K562 (cell line): ENCODE data around the gene LIPE. TPM values are rescaled to one million over a fixed set of nuclear protein-coding genes. Genes with fewer than 3 reads are reported as not detected.
A peak's percentile ranks its signal among the peaks of the same experiment; 100 is the strongest.

Experiments used
- ARNT ChIP-seq, 2 experiments: fragments of 450-650 bp; IDR thresholded peaks; 2 replicates each; pipeline ENCODE4 v1.6.1; 2016; ENCODE audit warnings: mild to moderate bottlenecking in 1 of 2
- BRD4 ChIP-seq: fragments of 200-600 bp; sonication (generic); IDR thresholded peaks from 2 replicates; pipeline ENCODE4 v1.6.1; 2017; ENCODE audit warnings: inconsistent platforms
- CTBP1 ChIP-seq: fragments of 450-650 bp; IDR thresholded peaks from 2 replicates; pipeline ENCODE4 v1.6.1; 2016; ENCODE audit warnings: borderline replicate concordance
- CXXC5 ChIP-seq: fragments of 250-450 bp; sonication (Bioruptor Pico); IDR thresholded peaks from 2 replicates; pipeline ENCODE4 v1.8.0; 2022; ENCODE audit warnings: inconsistent platforms, mild to moderate bottlenecking, moderate library complexity
- ELF1 ChIP-seq: fragments of 200-800 bp; sonication (Bioruptor generic); IDR thresholded peaks from 2 replicates; pipeline ENCODE4 v1.6.1; 2016; ENCODE audit warnings: missing genetic modification characterization, missing compliant biosample characterization
- FOXP1 ChIP-seq: sonication (generic); formaldehyde crosslinking; IDR thresholded peaks from 2 replicates; pipeline ENCODE4 v1.8.0; 2022; ENCODE audit warnings: mild to moderate bottlenecking, missing genetic modification reagents
- GTF2A2 ChIP-seq: IDR thresholded peaks from 2 replicates; pipeline ENCODE4 v1.6.1; 2016; ENCODE audit warnings: mild to moderate bottlenecking, missing genetic modification characterization, missing compliant biosample characterization
- HIVEP1 ChIP-seq: fragments of 250-450 bp; sonication (Bioruptor Pico); IDR thresholded peaks from 2 replicates; pipeline ENCODE4 v1.4.0; 2020; ENCODE audit warnings: mild to moderate bottlenecking
- KDM1A ChIP-seq, 2 experiments: fragments of 450-650 bp; IDR thresholded peaks; 2 replicates each; pipeline ENCODE4 v1.6.1; 2016; ENCODE audit warnings: mild to moderate bottlenecking in 2 of 2
- LEF1 ChIP-seq: fragments of 450-650 bp; IDR thresholded peaks from 2 replicates; pipeline ENCODE4 v1.6.1; 2016; ENCODE audit warnings: mild to moderate bottlenecking
- MYC ChIP-seq, 2 experiments: fragments of 250-450 bp in 1 of 2; sonication (Bioruptor Pico) in 1 of 2; IDR thresholded peaks; 2 replicates each; pipeline versions ENCODE4 v1.5.1 to v1.6.1; 2012 to 2021; ENCODE audit warnings: low read depth in 2 of 2, borderline replicate concordance in 1 of 2, improper control_type of control experiment in 1 of 2, low read length in 1 of 2, mild to moderate bottlenecking in 1 of 2, moderate library complexity in 1 of 2
- NCOR1 ChIP-seq: fragments of 450-650 bp; IDR thresholded peaks from 2 replicates; pipeline ENCODE4 v1.6.1; 2016; ENCODE audit warnings: mild to moderate bottlenecking, moderate library complexity
- NFIC ChIP-seq: fragments of 450-650 bp; IDR thresholded peaks from 2 replicates; pipeline ENCODE4 v1.6.1; 2017; ENCODE audit warnings: mild to moderate bottlenecking, inconsistent platforms
- RAD21 ChIP-seq, 2 experiments: fragments of 250-450 bp in 1 of 2; fragments of 450-650 bp in 1 of 2; sonication (Bioruptor Pico) in 1 of 2; formaldehyde crosslinking in 1 of 2; IDR thresholded peaks in 1 of 2; conservative IDR thresholded peaks in 1 of 2; 2 replicates each; pipeline versions ENCODE4 v1.4.0 to v1.8.0; 2020 to 2022; ENCODE audit warnings: mild to moderate bottlenecking in 2 of 2, moderate library complexity in 1 of 2
- SP2 ChIP-seq: IDR thresholded peaks from 2 replicates; pipeline ENCODE4 v1.6.1; 2011; ENCODE audit warnings: mild to moderate bottlenecking, low read depth, low read length, moderate library complexity; ENCODE audit not compliant: poor library complexity, severe bottlenecking; ENCODE audit errors: extremely low read depth
- SREBF1 ChIP-seq: fragments of 150-350 bp; IDR thresholded peaks from 2 replicates; pipeline ENCODE4 v1.6.1; 2014; ENCODE audit warnings: antibody characterized with exemption, low read depth, low read length, borderline replicate concordance
- SRSF7 ChIP-seq: fragments of 200-400 bp; formaldehyde crosslinking; optimal IDR thresholded peaks from 2 replicates; pipeline ENCODE3; 2017; ENCODE audit warnings: mild to moderate bottlenecking, low read depth, low read length
- TFAM ChIP-seq: fragments of 250-450 bp; sonication (Bioruptor Pico); conservative IDR thresholded peaks from 2 replicates; pipeline ENCODE4 v1.5.0; 2021; ENCODE audit warnings: mild to moderate bottlenecking, moderate library complexity
- ZNF232 ChIP-seq: sonication (generic); formaldehyde crosslinking; IDR thresholded peaks from 2 replicates; pipeline ENCODE4 v1.8.0; 2022; ENCODE audit warnings: mild to moderate bottlenecking, missing genetic modification reagents
- ZNF324 ChIP-seq: fragments of 250-450 bp; sonication (Bioruptor Pico); IDR thresholded peaks from 2 replicates; pipeline ENCODE4 v1.4.0; 2020; ENCODE audit warnings: mild to moderate bottlenecking
- ZNF561 ChIP-seq: fragments of 450-650 bp; formaldehyde crosslinking; conservative IDR thresholded peaks from 2 replicates; pipeline ENCODE4 v1.4.0; 2020; ENCODE audit warnings: mild to moderate bottlenecking, moderate library complexity
- polyA plus RNA-seq, 8 experiments: library from polyadenylated mRNA; depleted of rRNA in 4 of 8; stranded (reverse) in 5 of 8; unstranded in 3 of 8; fragments of >200 nt; fragmentation: Nextera tagmentation in 2 of 8; fragmentation: Illumina TruSeq in 1 of 8; extraction: Ambion mirVana in 2 of 8; extraction: Trizol in 1 of 8; gene quantifications; 2 replicates each; pipeline versions ENCODE4 v1.2.1 to v1.2.3, GENCODE V29; 2011 to 2014; ENCODE audit warnings: inconsistent platforms in 1 of 8, missing spikeins in 1 of 8
- total RNA-seq, 7 experiments: library from RNA; depleted of rRNA in 6 of 7; stranded (reverse); fragments of >200 nt in 6 of 7; fragmentation: Illumina TruSeq in 2 of 7; extraction: Trizol in 2 of 7; gene quantifications; 2 replicates each; pipeline versions ENCODE4 v1.2.1 to v1.2.3, GENCODE V29; 2011 to 2021; ENCODE audit warnings: low replicate concordance in 1 of 7
- TF ChIP-seq, protein P1 (sequence below): sonication (generic); formaldehyde crosslinking; IDR thresholded peaks from 2 replicates; pipeline ENCODE4 v1.4.0; 2020; ENCODE audit warnings: mild to moderate bottlenecking, missing genetic modification reagents
- TF ChIP-seq, protein P2 (sequence below): sonication (generic); formaldehyde crosslinking; IDR thresholded peaks from 2 replicates; pipeline ENCODE4 v1.8.0; 2022; ENCODE audit warnings: missing genetic modification reagents, mild to moderate bottlenecking, borderline replicate concordance
- TF ChIP-seq, protein P3 (sequence below): fragments of 250-450 bp; sonication (Bioruptor Pico); IDR thresholded peaks from 2 replicates; pipeline ENCODE4 v1.8.0; 2021; ENCODE audit warnings: mild to moderate bottlenecking, moderate library complexity
- TF ChIP-seq, protein P4 (sequence below), 3 experiments: IDR thresholded peaks in 2 of 3; conservative IDR thresholded peaks in 1 of 3; 2 replicates each; pipeline ENCODE4 v1.5.1; 2011 to 2012; ENCODE audit warnings: low read length in 3 of 3, mild to moderate bottlenecking in 3 of 3, control low read depth in 2 of 3, improper control_type of control experiment in 1 of 3, inconsistent platforms in 1 of 3, low read depth in 1 of 3, mixed read lengths in 1 of 3, moderate library complexity in 1 of 3; ENCODE audit not compliant: insufficient read depth in 2 of 3

The LIPE gene
- total and polyA plus RNA-seq, 9 of the 15 experiments (the other 6 are each of a cell fraction or from before 2014, with no cell fraction given) = 0.22 TPM; not detected in 8

DNA sequence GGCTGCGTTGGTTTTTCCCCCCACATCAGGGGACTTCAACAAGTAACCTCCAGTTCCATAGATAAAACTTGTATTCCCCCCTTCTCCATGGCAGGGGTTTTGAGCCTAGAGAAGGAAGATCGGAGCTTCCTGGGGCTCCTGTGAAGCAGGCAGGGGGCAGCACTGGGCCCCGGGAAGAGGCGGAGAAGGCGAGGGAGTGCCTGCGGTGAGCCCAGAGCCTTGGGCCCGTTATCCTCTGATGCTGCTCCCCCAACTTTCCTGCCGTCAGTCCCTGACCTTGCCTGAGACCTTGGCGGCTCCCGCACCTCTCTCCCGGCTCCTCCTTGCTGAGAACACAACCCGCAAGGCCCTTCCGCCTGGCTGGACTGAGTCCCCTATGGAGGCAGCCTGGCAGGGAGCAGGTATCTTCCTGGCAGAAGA is 2.5 kb downstream of the LIPE start (continued):
- no peak for TF ChIP-seq ZNF561 (CRISPR knock-in tag)
- TF ChIP-seq FOXP1 = no peak
- TF ChIP-seq CTBP1 = no peak; the same call in 1 of the 2 replicates
- TF ChIP-seq HIVEP1 = no peak
- TF ChIP-seq, protein P1, sequence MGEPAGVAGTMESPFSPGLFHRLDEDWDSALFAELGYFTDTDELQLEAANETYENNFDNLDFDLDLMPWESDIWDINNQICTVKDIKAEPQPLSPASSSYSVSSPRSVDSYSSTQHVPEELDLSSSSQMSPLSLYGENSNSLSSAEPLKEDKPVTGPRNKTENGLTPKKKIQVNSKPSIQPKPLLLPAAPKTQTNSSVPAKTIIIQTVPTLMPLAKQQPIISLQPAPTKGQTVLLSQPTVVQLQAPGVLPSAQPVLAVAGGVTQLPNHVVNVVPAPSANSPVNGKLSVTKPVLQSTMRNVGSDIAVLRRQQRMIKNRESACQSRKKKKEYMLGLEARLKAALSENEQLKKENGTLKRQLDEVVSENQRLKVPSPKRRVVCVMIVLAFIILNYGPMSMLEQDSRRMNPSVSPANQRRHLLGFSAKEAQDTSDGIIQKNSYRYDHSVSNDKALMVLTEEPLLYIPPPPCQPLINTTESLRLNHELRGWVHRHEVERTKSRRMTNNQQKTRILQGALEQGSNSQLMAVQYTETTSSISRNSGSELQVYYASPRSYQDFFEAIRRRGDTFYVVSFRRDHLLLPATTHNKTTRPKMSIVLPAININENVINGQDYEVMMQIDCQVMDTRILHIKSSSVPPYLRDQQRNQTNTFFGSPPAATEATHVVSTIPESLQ (CRISPR knock-in tag) = no peak
- no peak for TF ChIP-seq NCOR1
- TF ChIP-seq, protein P2, sequence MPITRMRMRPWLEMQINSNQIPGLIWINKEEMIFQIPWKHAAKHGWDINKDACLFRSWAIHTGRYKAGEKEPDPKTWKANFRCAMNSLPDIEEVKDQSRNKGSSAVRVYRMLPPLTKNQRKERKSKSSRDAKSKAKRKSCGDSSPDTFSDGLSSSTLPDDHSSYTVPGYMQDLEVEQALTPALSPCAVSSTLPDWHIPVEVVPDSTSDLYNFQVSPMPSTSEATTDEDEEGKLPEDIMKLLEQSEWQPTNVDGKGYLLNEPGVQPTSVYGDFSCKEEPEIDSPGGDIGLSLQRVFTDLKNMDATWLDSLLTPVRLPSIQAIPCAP (CRISPR knock-in tag) = no peak
- TF ChIP-seq BRD4 = no peak
- no peak for TF ChIP-seq ZNF232 (CRISPR knock-in tag)
- no peak for TF ChIP-seq ELF1 (tag)
- TF ChIP-seq TFAM (CRISPR knock-in tag) = no peak
- TF ChIP-seq SREBF1 = no peak
- no peak for TF ChIP-seq SRSF7
- TF ChIP-seq NFIC = no peak
- 0 out of 2 replicates have a peak, but pooled peaks have one; percentile 4 for TF ChIP-seq CXXC5 (CRISPR knock-in tag)
- TF ChIP-seq ZNF324 (CRISPR knock-in tag) = no peak
- TF ChIP-seq, protein P3, sequence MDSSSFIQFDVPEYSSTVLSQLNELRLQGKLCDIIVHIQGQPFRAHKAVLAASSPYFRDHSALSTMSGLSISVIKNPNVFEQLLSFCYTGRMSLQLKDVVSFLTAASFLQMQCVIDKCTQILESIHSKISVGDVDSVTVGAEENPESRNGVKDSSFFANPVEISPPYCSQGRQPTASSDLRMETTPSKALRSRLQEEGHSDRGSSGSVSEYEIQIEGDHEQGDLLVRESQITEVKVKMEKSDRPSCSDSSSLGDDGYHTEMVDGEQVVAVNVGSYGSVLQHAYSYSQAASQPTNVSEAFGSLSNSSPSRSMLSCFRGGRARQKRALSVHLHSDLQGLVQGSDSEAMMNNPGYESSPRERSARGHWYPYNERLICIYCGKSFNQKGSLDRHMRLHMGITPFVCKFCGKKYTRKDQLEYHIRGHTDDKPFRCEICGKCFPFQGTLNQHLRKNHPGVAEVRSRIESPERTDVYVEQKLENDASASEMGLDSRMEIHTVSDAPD (CRISPR knock-in tag) = no peak
- TF ChIP-seq MYC (IDR thresholded peaks at IDR 0.05; ENCODE audit: low read depth, low read length) = no peak
- TF ChIP-seq MYC (CRISPR knock-in tag; IDR thresholded peaks at IDR 0.05; ENCODE audit: borderline replicate concordance, low read depth) = no peak
- no peak for TF ChIP-seq GTF2A2 (tag)
- TF ChIP-seq ARNT (IDR thresholded peaks at IDR 0.05) = no peak
- peak; percentile 8; a peak in 1 of 4 replicates for TF ChIP-seq RAD21 (CRISPR knock-in tag; conservative IDR thresholded peaks at IDR 0.05 in 1 of 2, IDR thresholded peaks at IDR 0.05 in 1 of 2)
- no peak for TF ChIP-seq LEF1
- TF ChIP-seq, protein P4, sequence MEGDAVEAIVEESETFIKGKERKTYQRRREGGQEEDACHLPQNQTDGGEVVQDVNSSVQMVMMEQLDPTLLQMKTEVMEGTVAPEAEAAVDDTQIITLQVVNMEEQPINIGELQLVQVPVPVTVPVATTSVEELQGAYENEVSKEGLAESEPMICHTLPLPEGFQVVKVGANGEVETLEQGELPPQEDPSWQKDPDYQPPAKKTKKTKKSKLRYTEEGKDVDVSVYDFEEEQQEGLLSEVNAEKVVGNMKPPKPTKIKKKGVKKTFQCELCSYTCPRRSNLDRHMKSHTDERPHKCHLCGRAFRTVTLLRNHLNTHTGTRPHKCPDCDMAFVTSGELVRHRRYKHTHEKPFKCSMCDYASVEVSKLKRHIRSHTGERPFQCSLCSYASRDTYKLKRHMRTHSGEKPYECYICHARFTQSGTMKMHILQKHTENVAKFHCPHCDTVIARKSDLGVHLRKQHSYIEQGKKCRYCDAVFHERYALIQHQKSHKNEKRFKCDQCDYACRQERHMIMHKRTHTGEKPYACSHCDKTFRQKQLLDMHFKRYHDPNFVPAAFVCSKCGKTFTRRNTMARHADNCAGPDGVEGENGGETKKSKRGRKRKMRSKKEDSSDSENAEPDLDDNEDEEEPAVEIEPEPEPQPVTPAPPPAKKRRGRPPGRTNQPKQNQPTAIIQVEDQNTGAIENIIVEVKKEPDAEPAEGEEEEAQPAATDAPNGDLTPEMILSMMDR (IDR thresholded peaks at IDR 0.05 in 2 of 3, conservative IDR thresholded peaks at IDR 0.05 in 1 of 3; ENCODE audit: insufficient read depth in 2 of 3, low read depth in 1 of 3, low read length in 3 of 3) = peak; percentile 56 to 70 (median 58)
- TF ChIP-seq KDM1A (IDR thresholded peaks at IDR 0.05) = no peak
- no peak for TF ChIP-seq SP2
